PC-3 (cell line): Measurements from ENCODE around the gene LMAN2.

Source experiments
- CTCF ChIP-seq: fragments of 300-600 bp; sonication (generic); conservative IDR thresholded peaks from 2 replicates; pipeline ENCODE4 v1.5.1; 2017; ENCODE audit warnings: antibody characterized with exemption, low read depth, mild to moderate bottlenecking, low read length
- EZH2 ChIP-seq: fragments of 300-600 bp; sonication (generic); IDR thresholded peaks from one replicate; pipeline ENCODE4 v1.6.1; 2017; ENCODE audit warnings: antibody characterized with exemption, mild to moderate bottlenecking, low read length; ENCODE audit not compliant: unreplicated experiment
- EZH2phosphoT487 ChIP-seq: fragments of 300-600 bp; sonication (generic); IDR thresholded peaks from 2 replicates; pipeline ENCODE4 v1.6.1; 2018; ENCODE audit warnings: mild to moderate bottlenecking, antibody characterized with exemption, low read length, borderline replicate concordance

- TF ChIP-seq CTCF, result no peak
- no peak for TF ChIP-seq EZH2
- TF ChIP-seq EZH2phosphoT487, result no peak
Observed at GRCh38 chr5:177355162-177355867, 3.8 kb upstream of the LMAN2 start.
